Measurements from ENCODE around the gene EEIG2. TPM values are rescaled to one million over a fixed set of nuclear protein-coding genes. Genes with fewer than 3 reads are reported as not detected.

Gene EEIG2
- total RNA-seq, 2 experiments from 2014 or later, result 14.5 to 16.3 TPM

- no peak for DNase-seq
- CTCF ChIA-PET, result interaction anchor here (1.5 kb wide), 1 partner anchor 43 kb away, joined by 4 read pairs; no protein-coding TSS in a partner anchor
- H3K27me3 Mint-ChIP-seq, result peaks cover 22% of the 10 kb centered on the region
- no peak overlapping the region for H3K27ac Mint-ChIP-seq
- no peaks in the 10 kb centered on the region for H3K9me3 Mint-ChIP-seq
- no peaks in the 10 kb centered on the region for H3K36me3 Mint-ChIP-seq (ENCODE audit: low read depth)
- no peak overlapping the region for H3K4me3 Mint-ChIP-seq
- POLR2A ChIA-PET, result no interaction called here
- H3K4me1 Mint-ChIP-seq, result peaks cover 2% of the 10 kb centered on the region
Measured at GRCh38 chr1:108554682-108555427, 5.0 kb upstream of the EEIG2 start.

GRCh38 chr1:108556066-108556465 is 3.8 kb upstream of the EEIG2 start:
- Mint-ChIP-seq H3K9me3 (no peaks in the 10 kb centered on the region), H3K27me3 (peaks cover 22% of the 10 kb centered on the region), H3K27ac (no peak overlapping the region), H3K36me3 (ENCODE audit: low read depth) (no peaks in the 10 kb centered on the region), H3K4me1 (peaks cover 7% of the 10 kb centered on the region), H3K4me3 (no peak overlapping the region)
- DNase-seq, result no peak
- CTCF ChIA-PET, result no interaction called here
- POLR2A ChIA-PET, result no interaction called here

GRCh38 chr1:108556499-108556898 is 3.4 kb upstream of the EEIG2 start:
- H3K27ac Mint-ChIP-seq, result no peak overlapping the region
- no peaks in the 10 kb centered on the region for H3K9me3 Mint-ChIP-seq
- ChIA-PET POLR2A (no interaction called here), CTCF (no interaction called here)
- no peak for DNase-seq
- peaks cover 10% of the 10 kb centered on the region for H3K4me1 Mint-ChIP-seq
- no peaks in the 10 kb centered on the region for H3K36me3 Mint-ChIP-seq (ENCODE audit: low read depth)
- H3K27me3 Mint-ChIP-seq, result peaks cover 22% of the 10 kb centered on the region
- no peak overlapping the region for H3K4me3 Mint-ChIP-seq

GRCh38 chr1:108557296-108557695 is 2.6 kb upstream of the EEIG2 start:
- H3K27me3 Mint-ChIP-seq, result peaks cover 22% of the 10 kb centered on the region
- CTCF ChIA-PET, result no interaction called here

GRCh38 chr1:108560189-108560873 is 431 bp downstream of the EEIG2 start:
- H3K4me3 Mint-ChIP-seq, result peak overlapping the region; percentile 98
- H3K36me3 Mint-ChIP-seq (ENCODE audit: low read depth), result no peaks in the 10 kb centered on the region
- H3K4me1 Mint-ChIP-seq, result peaks cover 32% of the 10 kb centered on the region
- ChIA-PET CTCF (interaction anchor here (0.7 to 3.8 kb wide), 24 partner anchors 9 to 374 kb away, joined by 3 to 27 read pairs (median 4); partner anchors contain the start of genes HENMT1, PRPF38B and SLC25A24), POLR2A (interaction anchor here (0.6 to 1.3 kb wide), 3 partner anchors 9 to 358 kb away, joined by 3 to 5 read pairs (median 3); partner anchors contain the start of gene PRPF38B)
- H3K27ac Mint-ChIP-seq, result peak overlapping the region; percentile 88
- no peaks in the 10 kb centered on the region for H3K27me3 Mint-ChIP-seq
- DNase-seq, result peak; percentile 32
- H3K9me3 Mint-ChIP-seq, result no peaks in the 10 kb centered on the region

More at GRCh38 chr1:108557296-108557695, 2.6 kb upstream of the EEIG2 start:
- no peaks in the 10 kb centered on the region for H3K36me3 Mint-ChIP-seq (ENCODE audit: low read depth)
- no peak overlapping the region for H3K27ac Mint-ChIP-seq
- H3K4me3 Mint-ChIP-seq, result no peak overlapping the region
- DNase-seq, result no peak
- H3K9me3 Mint-ChIP-seq, result no peaks in the 10 kb centered on the region
- H3K4me1 Mint-ChIP-seq, result peaks cover 18% of the 10 kb centered on the region
- POLR2A ChIA-PET, result no interaction called here

- peaks cover 30% of the 10 kb centered on the region for H3K4me1 Mint-ChIP-seq
- CTCF ChIA-PET, result interaction anchor here (1.0 to 3.8 kb wide), 13 partner anchors 9 to 375 kb away, joined by 3 to 27 read pairs (median 5); partner anchors contain the start of gene PRPF38B
- peak; percentile 46 for DNase-seq
- H3K4me3 Mint-ChIP-seq, result peak overlapping the region; percentile 98
- no peaks in the 10 kb centered on the region for H3K27me3 Mint-ChIP-seq
- POLR2A ChIA-PET, result interaction anchor here (0.6 to 1.2 kb wide), 3 partner anchors 9 to 359 kb away, joined by 3 read pairs; no protein-coding TSS in a partner anchor
- H3K27ac Mint-ChIP-seq, result peak overlapping the region; percentile 88
- H3K9me3 Mint-ChIP-seq, result no peaks in the 10 kb centered on the region
- H3K36me3 Mint-ChIP-seq (ENCODE audit: low read depth), result no peaks in the 10 kb centered on the region
Measured at GRCh38 chr1:108560874-108561459, 1.1 kb downstream of the EEIG2 start.

- POLR2A ChIA-PET, result interaction anchor here (1.0 kb wide), 1 partner anchor 82 kb away, joined by 3 read pairs; no protein-coding TSS in a partner anchor
- H3K4me3 Mint-ChIP-seq, result peak overlapping the region; percentile 98
- CTCF ChIA-PET, result interaction anchor here (1.0 to 3.8 kb wide), 9 partner anchors 8 to 375 kb away, joined by 3 to 27 read pairs (median 7); partner anchors contain the start of gene PRPF38B
- H3K9me3 Mint-ChIP-seq, result no peaks in the 10 kb centered on the region
- H3K27me3 Mint-ChIP-seq, result no peaks in the 10 kb centered on the region
- peak; percentile 90 for DNase-seq
- no peak overlapping the region for H3K27ac Mint-ChIP-seq
- no peaks in the 10 kb centered on the region for H3K36me3 Mint-ChIP-seq (ENCODE audit: low read depth)
- peaks cover 30% of the 10 kb centered on the region for H3K4me1 Mint-ChIP-seq
Measured at GRCh38 chr1:108561689-108562326, 1.9 kb downstream of the EEIG2 start.

GRCh38 chr1:108563808-108564207 is 3.9 kb downstream of the EEIG2 start:
- Mint-ChIP-seq H3K27ac (no peak overlapping the region), H3K27me3 (no peaks in the 10 kb centered on the region), H3K4me3 (no peak overlapping the region), H3K9me3 (no peaks in the 10 kb centered on the region), H3K4me1 (peaks cover 30% of the 10 kb centered on the region), H3K36me3 (ENCODE audit: low read depth) (no peaks in the 10 kb centered on the region)
- no peak for DNase-seq
- ChIA-PET POLR2A (no interaction called here), CTCF (no interaction called here)

- no peak for DNase-seq
- Mint-ChIP-seq H3K4me3 (no peak overlapping the region), H3K27ac (no peak overlapping the region), H3K9me3 (no peaks in the 10 kb centered on the region), H3K36me3 (ENCODE audit: low read depth) (no peaks in the 10 kb centered on the region), H3K4me1 (peaks cover 30% of the 10 kb centered on the region), H3K27me3 (no peaks in the 10 kb centered on the region)
- POLR2A ChIA-PET, result no interaction called here
- CTCF ChIA-PET, result interaction anchor here (0.6 kb wide), 1 partner anchor 378 kb away, joined by 4 read pairs; no protein-coding TSS in a partner anchor
Measured at GRCh38 chr1:108565081-108565480, 5.2 kb downstream of the EEIG2 start.

- POLR2A ChIA-PET, result no interaction called here
- CTCF ChIA-PET, result interaction anchor here (0.9 kb wide), 1 partner anchor 127 kb away, joined by 4 read pairs; the partner anchor contains the start of gene PRPF38B
- no peaks in the 10 kb centered on the region for H3K27me3 Mint-ChIP-seq
- H3K36me3 Mint-ChIP-seq (ENCODE audit: low read depth), result no peaks in the 10 kb centered on the region
- no peak overlapping the region for H3K4me3 Mint-ChIP-seq
- peaks cover 30% of the 10 kb centered on the region for H3K4me1 Mint-ChIP-seq
- H3K27ac Mint-ChIP-seq, result no peak overlapping the region
- no peak for DNase-seq
- no peaks in the 10 kb centered on the region for H3K9me3 Mint-ChIP-seq
Measured at GRCh38 chr1:108565512-108565911, 5.6 kb downstream of the EEIG2 start.

GRCh38 chr1:108568589-108568988 is 8.7 kb downstream of the EEIG2 start:
- ChIA-PET POLR2A (no interaction called here), CTCF (interaction anchor here (2.0 kb wide), 1 partner anchor 8 kb away, joined by 7 read pairs; the partner anchor contains the start of gene EEIG2)
- H3K27me3 Mint-ChIP-seq, result no peaks in the 10 kb centered on the region
- H3K36me3 Mint-ChIP-seq (ENCODE audit: low read depth), result peaks cover 1% of the 10 kb centered on the region
- no peak overlapping the region for H3K27ac Mint-ChIP-seq
- peaks cover 7% of the 10 kb centered on the region for H3K4me1 Mint-ChIP-seq
- DNase-seq, result no peak
- no peaks in the 10 kb centered on the region for H3K9me3 Mint-ChIP-seq
- H3K4me3 Mint-ChIP-seq, result no peak overlapping the region

- ChIA-PET CTCF (interaction anchor here (0.6 to 2.0 kb wide), 5 partner anchors 9 to 74 kb away, joined by 3 to 7 read pairs (median 3); partner anchors contain the start of gene EEIG2), POLR2A (no interaction called here)
- Mint-ChIP-seq H3K27me3 (no peaks in the 10 kb centered on the region), H3K36me3 (ENCODE audit: low read depth) (peaks cover 3% of the 10 kb centered on the region), H3K4me1 (peaks cover 1% of the 10 kb centered on the region), H3K27ac (no peak overlapping the region), H3K4me3 (no peak overlapping the region), H3K9me3 (peaks cover 2% of the 10 kb centered on the region)
- DNase-seq, result no peak
Measured at GRCh38 chr1:108569097-108569728, 9.3 kb downstream of the EEIG2 start.

All from activated CD4-positive, alpha-beta T cell treated with anti-CD3 and anti-CD28 coated beads, Interleukin-2, amount 10 ng/mL, durations not matched to agents 7 days and 5 days (primary cell).